K562 (cell line): ENCODE data around the gene PITPNB. TPM values are rescaled to one million over a fixed set of nuclear protein-coding genes. Genes with fewer than 3 reads are reported as not detected.

ENCODE experiments used
- microRNA-seq: library from miRNA; unstranded; fragments of <30 nt; microRNA quantifications from one replicate; pipeline ENCODE4, GENCODE V29; 2018; ENCODE audit warnings: borderline microRNAs expressed
- polyA plus RNA-seq, 8 experiments: library from polyadenylated mRNA; depleted of rRNA in 4 of 8; stranded (reverse) in 5 of 8; unstranded in 3 of 8; fragments of >200 nt; fragmentation: Nextera tagmentation in 2 of 8; fragmentation: Illumina TruSeq in 1 of 8; extraction: Ambion mirVana in 2 of 8; extraction: Trizol in 1 of 8; gene quantifications; 2 replicates each; pipeline versions ENCODE4 v1.2.1 to v1.2.3, GENCODE V29; 2011 to 2014; ENCODE audit warnings: inconsistent platforms in 1 of 8, missing spikeins in 1 of 8
- small RNA-seq: library from RNA; depleted of rRNA; stranded (forward); fragments of <200 nt; gene quantifications from one replicate; pipeline ENCODE3, GENCODE V24; 2014
- total RNA-seq, 7 experiments: library from RNA; depleted of rRNA in 6 of 7; stranded (reverse); fragments of >200 nt in 6 of 7; fragmentation: Illumina TruSeq in 2 of 7; extraction: Trizol in 2 of 7; gene quantifications; 2 replicates each; pipeline versions ENCODE4 v1.2.1 to v1.2.3, GENCODE V29; 2011 to 2021; ENCODE audit warnings: low replicate concordance in 1 of 7

Gene PITPNB
- total and polyA plus RNA-seq, 9 of the 15 experiments (the other 6 are each of a cell fraction or from before 2014, with no cell fraction given) = 13.1 to 52.4 (median 34.7) TPM

Small RNA genes lying within 50 kb of the gene (microRNA-seq; reads per million reads assigned to microRNA genes)
- gene MIR3199-1 = not detected
- not detected for gene MIR3199-2

Small RNA genes lying within 50 kb of the gene (small RNA-seq; reads per million reads assigned to genes)
- gene MIR3199-1 (not detected), gene RF02198 (not detected)

Other genes with a start within 250 kb of the PITPNB start
- under 0.01 and 0.05 TPM in 2 replicates for gene MN1, start 117.5 kb downstream of the PITPNB start, total RNA-seq (2014; rRNA removed)
- not detected in 2 replicates for gene MN1, start 117.5 kb downstream of the PITPNB start, total RNA-seq (2014; rRNA removed; fragmentation: Illumina TruSeq; extraction: Trizol)
- 0.04 TPM in 1 of 2 replicates, not detected in the other for gene MN1, start 117.5 kb downstream of the PITPNB start, total RNA-seq (2015; rRNA removed; fragmentation: Illumina TruSeq; extraction: Trizol)
- gene MN1, start 117.5 kb downstream of the PITPNB start, total RNA-seq (2021) = 0.02 and 0.04 TPM in 2 replicates
- gene MN1, start 117.5 kb downstream of the PITPNB start, polyA plus RNA-seq (2011; rRNA removed) = 0.05 TPM in 1 of 2 replicates, not detected in the other
- gene MN1, start 117.5 kb downstream of the PITPNB start, polyA plus RNA-seq (2014; fragmentation: Illumina TruSeq; extraction: Trizol) = 0.01 and 0.04 TPM in 2 replicates
- under 1 TPM in 1 of 2 experiments, not detected in 1; under 0.01 TPM for gene MN1, start 117.5 kb downstream of the PITPNB start, polyA plus RNA-seq (2014; fragmentation: Nextera tagmentation; extraction: Ambion mirVana)
- not detected in 2 replicates for gene MN1, start 117.5 kb downstream of the PITPNB start, polyA plus RNA-seq (2014; rRNA removed)